HG03378 (cell line): ENCODE measurements around the gene ZFP3.
"Not testable (repeated sequence)": the region's sequence is repeated elsewhere in the genome, so short reads cannot be mapped to it uniquely, and the experiment has no call there.

Source experiments
- ATAC-seq: cut with Tn5 transposase; IDR thresholded peaks from one replicate; pipeline ENCODE4 v1.9.1; 2021; ENCODE audit warnings: mild to moderate bottlenecking, moderate library complexity; ENCODE audit not compliant: unreplicated experiment

The ZFP3 gene

DNA sequence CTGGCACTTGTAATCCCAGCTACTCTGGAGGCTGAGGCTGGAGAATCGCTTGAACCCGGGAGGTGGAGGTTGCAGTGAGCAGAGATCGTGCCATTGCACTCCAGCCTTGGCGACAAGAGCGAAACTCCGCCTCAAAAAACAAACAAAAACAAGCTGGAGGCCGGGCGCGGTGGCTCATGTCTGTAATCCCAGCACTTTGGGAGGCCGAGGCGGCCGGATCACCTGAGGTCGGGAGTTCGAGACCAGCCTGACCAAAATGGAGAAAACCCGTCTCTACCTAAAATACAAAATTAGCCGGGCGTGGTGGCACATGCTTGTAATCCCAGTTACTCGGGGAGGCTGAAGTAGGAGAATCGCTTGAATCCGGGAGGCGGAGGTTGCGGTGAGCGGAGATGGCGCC, 992 bp upstream of the ZFP3 start:
- not testable (repeated sequence) for ATAC-seq

GRCh38 chr17:5077781-5078105, 524 bp upstream of the ZFP3 start:
- ATAC-seq: no peak

DNA sequence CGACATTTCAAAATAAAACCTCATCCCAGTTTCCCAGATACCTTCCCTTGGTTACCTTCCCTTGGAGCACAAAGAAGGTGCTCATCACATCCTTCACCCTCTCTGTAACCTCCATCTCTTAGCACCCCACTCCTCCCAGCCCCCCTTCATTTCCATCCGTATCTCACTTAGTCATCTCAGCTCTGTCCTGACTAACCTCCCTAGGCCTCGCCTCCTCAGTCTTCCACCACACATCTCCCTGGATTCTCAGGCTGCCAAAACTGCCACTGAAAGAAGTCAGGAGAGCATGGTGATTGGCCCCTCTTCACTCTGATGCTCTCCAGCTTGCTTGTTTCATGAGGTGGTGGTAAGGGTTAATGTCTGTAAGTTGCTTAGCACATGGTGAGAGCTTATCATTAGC, 2.3 kb downstream of the ZFP3 start:
- no peak for ATAC-seq

- no peak for ATAC-seq
These were observed 14.1 kb downstream of the ZFP3 start for GRCh38 chr17:5092218-5093010.

DNA sequence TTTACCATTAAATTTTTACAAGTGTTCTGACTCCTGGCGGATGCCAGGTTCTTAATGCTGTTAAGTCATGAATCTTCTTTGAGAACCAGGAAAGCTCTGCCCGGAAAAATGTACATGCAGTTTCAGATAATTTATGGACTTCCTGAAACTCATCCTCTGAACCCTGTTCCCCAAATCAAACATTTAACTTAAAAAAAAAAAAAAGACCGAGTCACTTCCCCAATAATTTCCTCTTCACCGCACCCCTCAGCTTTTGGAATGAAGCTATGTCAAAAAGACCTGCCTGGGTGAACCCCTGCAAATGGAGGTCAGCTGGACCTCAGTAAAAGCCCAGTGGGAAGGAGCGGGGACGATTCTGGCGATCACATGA, 18.4 kb downstream of the ZFP3 start:
- ATAC-seq: no peak

- ATAC-seq: no peak
These were observed 19.0 kb downstream of the ZFP3 start for GRCh38 chr17:5097101-5097834.

GRCh38 chr17:5099271-5099670, 21.0 kb downstream of the ZFP3 start:
- ATAC-seq: no peak

DNA sequence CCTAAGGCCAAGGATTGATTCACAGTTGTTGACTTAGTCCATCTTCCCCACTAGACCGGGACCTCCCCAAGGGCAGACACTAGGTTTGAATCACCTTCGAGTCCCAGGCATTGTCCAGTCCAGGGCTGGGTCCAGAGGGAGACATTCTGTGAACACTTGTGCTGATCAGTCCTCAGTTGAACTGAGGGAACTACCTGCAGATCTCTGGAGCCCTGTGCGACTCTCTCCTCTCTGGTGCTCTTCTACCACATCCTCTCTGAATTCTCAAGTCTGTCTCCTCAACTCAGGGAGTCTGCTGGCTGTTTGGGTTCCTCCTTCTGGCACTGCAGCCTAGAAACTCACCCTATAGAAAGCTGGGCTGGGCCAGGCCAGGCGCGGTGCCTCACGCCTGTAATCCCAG, 22.6 kb downstream of the ZFP3 start:
- ATAC-seq: no peak

DNA sequence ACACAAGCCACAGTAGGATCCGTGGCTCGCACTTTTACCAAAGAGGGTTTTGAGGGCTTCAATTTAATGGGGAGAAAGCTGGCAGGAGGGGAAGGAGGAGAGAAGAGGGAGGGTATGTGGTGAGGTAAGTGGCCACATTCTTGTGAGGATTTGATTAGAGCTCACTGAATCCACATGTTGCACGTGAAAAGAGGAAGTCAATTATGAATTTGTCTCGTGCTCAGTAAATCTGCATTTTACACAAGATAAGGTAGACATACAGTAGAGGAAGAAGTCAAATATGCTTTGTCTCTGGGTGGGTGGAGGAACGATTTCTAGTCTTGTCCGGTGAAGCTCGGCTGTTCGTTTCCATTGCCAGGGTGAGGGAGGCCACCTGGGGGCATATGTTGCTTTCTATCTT, 32.5 kb downstream of the ZFP3 start:
- ATAC-seq: no peak

GRCh38 chr17:5111402-5112204, 33.3 kb downstream of the ZFP3 start, which contains the start of gene ZNF232:
TSS of gene ZNF232 (minus strand) at chr17:5111878. CDS start at chr17:5111822, 56 bp downstream.
- peak; percentile 86 for ATAC-seq

DNA sequence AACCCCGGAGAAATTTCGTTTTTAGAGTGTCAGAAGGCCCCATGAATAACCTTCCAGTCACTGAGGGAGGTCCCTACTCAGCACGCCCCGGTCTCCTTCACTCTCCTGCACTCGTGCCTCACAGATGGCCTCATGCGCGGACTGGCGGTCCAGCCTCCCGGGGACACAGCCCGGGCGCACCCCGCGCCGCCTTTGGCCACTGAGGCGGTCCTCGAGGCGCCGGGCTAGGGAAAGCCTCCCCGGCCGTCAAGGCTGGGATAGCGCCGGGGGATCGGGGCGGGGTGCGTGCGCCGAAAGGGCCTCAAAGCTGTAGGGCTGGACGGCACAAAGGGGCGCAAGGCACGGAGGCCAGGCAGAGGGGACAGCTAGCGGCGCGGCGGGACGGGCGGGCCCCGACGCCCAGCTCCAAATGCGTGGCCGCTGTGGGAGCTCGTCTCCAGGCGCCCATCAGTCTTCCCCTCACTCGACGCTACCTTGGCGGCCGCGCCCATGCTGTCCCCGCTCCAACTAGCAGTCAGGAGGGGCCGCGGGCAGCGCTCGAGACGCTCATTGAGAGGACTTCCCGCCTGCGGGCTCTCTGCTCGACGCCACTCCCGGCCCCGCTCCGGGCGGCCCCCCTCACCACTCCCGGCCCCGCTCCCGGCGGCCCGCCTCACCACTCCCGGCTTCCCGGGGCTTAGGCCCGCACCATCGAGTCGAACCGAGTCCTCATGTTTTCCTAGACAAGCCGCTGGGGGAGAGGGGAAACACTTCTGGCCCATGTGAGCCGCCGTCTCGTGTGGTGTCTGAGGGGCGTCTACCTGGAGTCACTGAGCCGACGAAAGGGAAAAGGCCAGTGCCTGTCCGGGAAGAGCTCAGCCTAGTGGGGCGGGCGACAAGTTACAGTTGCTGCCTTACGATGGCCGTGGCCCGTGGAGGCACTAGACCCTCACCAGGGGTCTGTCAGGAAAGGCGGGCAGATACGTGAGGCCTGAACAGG, 37.7 kb downstream of the ZFP3 start, which contains the start of gene USP6:
Gene USP6 (plus strand): TSS at position 360 of the 979 bp plus-strand sequence. CDS start 14,336 bp downstream, outside the sequence.
- ATAC-seq: no peak

- ATAC-seq: no peak
These were observed 40.0 kb downstream of the ZFP3 start for GRCh38 chr17:5118219-5118618.

- no peak for ATAC-seq
These were observed 41.8 kb downstream of the ZFP3 start for GRCh38 chr17:5120036-5120435.

- ATAC-seq: not testable (repeated sequence)
These were observed 42.3 kb downstream of the ZFP3 start for GRCh38 chr17:5120436-5121185.

- no peak for ATAC-seq
These were observed 43.0 kb downstream of the ZFP3 start for GRCh38 chr17:5121186-5121841.

DNA sequence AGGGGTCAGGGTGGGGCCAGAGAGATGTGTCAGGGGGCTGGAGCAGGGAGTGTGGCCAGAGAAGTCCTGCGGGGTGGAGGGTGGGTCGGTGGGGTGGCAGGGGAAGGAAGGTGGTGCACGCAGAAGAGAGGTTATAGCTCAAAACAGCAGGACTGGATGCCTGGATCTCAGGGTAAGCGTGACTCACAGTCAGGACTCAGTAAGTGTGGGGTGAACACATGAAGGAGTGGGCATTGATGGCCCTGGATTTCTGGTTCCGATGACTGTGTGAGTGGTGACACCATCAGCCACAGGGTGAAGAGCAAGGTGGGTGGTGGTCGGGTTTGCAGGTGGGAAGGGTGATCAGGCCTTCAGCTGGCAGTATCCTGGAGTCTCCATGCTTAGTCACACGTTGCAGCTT, 43.8 kb downstream of the ZFP3 start:
- not testable (repeated sequence) for ATAC-seq

DNA sequence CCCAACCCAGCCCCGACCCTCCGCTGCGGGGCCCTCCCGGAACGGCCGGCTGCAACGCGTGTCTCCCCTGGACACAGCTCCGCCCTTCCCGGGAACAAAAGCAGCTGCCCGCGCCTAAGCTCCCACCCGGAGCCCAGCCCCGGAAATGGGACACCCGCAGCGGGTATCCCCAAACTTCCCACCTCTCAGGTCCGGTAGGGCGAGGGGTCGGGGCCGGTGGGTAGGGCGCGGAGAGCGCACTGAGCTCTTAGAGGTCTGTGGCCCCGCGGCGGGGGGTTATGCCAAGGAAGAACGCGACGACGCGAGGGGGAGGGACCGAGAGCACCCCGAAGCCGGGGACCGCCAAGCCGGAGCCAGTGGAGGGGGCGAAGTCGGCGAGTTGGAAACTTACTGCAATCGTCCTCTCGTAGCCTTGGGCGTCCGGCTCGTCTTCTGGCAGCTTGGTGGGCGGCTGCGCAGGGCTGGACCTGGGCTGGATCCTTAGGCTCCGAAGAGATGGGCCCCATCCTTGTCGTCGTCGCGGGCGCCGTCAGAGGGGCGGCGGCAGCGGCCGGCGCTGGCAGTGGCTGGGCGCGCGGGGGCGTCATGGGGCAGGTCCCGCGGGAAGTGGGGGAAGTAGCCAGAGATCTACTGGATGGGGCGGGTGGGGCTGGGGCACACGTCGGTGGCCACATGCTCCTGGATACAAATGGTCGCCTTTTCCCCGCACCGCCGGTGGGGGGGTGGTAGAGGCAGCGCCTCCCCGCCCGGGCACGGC, 44.5 kb downstream of the ZFP3 start:
- ATAC-seq: no peak
